Left forelimb (tissue), 1 donor: ENCODE data around the gene OGFR.
"Not testable (repeated sequence)": the region's sequence is repeated elsewhere in the genome, so short reads cannot be mapped to it uniquely, and the experiment has no call there.

Source experiments
- DNase-seq: peaks from one replicate; pipeline ENCODE4 v3.0.0-alpha.2; 2018; ENCODE audit warnings: low spot score

OGFR gene

DNA sequence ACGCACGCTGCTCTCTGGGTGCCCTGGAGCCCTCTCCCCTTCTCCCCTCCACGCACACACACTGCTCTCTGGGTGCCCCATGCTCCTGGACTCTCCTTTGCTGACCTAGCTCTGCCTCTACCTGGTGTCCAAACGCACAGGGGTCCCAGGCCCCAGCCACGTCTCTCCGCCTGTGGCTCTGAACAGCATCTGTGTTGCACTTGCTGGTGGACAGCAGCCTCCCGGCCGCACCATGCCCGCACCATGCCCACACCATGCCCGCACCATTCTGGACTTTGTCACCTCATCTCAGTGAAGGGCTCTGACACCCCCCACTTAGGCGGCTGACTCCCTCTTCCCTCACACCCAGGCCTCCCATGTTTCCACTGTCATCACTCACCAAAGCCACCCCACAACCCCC, 35.2 kb downstream of the OGFR start:
- DNase-seq: no peak

- peak; percentile 61 for DNase-seq
Observed at GRCh38 chr20:62840244-62841197, 35.9 kb downstream of the OGFR start.

GRCh38 chr20:62841705-62842212, 37.1 kb downstream of the OGFR start:
- DNase-seq: no peak

- no peak for DNase-seq
Observed at GRCh38 chr20:62843656-62844055, 39.0 kb downstream of the OGFR start.

DNA sequence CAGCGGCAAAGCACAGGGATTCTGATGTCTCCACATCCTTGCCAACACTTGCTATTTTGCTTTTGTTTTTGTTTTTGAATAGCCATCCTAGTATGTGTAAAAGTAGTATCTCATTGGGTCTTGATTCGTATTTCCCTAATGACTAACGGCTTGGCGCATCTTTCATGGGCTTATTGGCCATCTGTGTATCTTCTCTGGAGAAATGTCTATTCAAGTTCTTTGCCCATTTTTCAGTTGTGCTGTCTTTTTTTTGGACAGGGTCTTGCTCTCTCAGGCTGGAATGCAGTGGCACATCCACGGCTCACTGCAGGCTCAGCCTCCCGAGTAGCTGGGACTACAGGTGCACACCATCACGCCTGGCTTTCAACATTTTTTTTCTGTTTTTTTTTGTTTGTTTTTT, 39.5 kb downstream of the OGFR start:
- DNase-seq: no peak

DNA sequence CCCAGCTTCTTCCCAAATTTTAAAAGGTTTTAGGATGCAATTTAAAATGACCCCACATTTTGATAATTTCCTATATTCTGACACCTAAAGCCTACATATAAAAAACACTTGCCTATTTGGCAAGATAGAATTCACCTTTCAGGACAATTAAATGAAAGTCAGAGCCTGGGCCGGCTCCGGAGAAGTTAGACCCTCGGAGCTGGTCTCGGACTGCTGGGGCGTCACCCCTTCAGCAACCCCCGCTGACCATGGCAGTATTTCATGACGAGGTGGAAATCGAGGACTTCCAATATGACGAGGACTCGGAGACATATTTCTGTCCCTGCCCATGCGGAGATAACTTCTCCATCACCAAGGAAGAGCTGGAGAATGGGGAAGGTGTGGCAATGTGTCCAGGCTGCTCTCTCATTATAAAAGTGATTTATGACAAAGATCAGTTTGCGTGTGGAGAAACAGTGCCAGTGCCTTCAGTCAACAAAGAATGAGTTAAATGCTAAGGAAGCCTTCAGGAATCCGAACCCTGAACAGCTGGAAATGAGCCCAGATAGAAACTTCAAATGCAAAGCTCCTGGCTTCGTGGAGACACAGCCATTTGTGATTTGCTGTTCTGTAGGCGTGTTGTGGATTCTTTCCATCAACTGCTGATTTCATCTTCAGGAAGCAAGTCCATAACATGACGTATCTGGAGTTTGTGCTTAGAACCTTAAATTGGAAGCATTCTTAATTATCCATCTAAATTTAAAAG, 41.0 kb downstream of the OGFR start:
- no peak for DNase-seq

DNA sequence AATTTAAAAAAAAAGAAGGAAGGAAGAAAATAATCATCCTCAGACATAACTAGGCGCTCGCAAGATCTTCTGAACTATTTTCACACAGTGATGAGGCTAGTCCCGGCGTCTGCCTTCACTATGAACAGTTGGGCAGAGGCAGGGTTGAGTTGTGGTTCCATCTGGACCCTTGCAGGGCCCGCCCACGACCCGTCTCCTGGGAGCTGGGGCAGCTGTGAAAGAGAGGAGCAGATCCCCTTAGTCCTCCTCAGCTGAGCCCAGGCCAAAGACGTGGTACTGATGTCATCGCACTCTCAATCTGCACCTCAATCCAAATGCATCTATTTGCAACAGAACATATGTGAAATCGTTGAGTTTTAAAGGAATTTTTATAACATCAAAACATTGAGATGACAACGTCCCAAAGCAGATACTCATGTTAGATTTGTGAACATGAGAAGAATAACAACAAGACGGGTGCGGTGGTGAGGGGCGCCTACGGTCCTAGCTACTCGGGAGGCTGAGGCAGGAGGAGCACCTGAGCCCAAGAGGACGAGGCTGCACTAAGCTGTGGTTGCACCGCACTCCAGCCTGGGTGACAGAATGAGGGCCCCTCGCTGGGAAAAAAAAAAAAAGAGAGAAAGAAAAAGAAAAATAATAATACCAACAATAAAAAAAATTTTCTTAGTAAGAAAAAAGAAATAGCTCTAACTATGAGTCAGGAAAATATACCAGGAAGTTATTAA, 41.7 kb downstream of the OGFR start:
- no peak for DNase-seq

- DNase-seq: not testable (repeated sequence)
Observed at GRCh38 chr20:62848917-62849316, 44.3 kb downstream of the OGFR start.

DNA sequence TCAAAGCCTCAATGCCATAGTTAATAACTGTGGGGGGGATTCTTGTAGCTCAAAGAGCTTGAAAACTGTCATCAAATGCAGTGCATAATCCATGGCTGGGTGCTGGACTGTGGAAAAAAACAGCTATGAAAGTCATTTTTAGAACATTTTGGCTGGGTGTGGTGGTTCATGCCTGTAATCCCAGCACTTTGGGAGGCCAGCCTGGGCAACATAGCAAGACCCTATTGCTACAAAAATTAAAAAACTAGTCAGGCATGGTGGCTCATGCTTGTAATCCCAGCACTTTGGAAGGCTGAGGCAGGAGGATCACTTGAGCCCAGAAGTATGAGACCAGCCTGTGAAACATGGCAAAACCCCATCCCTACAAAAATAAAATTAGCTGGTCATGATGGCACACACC, 44.8 kb downstream of the OGFR start:
- DNase-seq: no peak

DNA sequence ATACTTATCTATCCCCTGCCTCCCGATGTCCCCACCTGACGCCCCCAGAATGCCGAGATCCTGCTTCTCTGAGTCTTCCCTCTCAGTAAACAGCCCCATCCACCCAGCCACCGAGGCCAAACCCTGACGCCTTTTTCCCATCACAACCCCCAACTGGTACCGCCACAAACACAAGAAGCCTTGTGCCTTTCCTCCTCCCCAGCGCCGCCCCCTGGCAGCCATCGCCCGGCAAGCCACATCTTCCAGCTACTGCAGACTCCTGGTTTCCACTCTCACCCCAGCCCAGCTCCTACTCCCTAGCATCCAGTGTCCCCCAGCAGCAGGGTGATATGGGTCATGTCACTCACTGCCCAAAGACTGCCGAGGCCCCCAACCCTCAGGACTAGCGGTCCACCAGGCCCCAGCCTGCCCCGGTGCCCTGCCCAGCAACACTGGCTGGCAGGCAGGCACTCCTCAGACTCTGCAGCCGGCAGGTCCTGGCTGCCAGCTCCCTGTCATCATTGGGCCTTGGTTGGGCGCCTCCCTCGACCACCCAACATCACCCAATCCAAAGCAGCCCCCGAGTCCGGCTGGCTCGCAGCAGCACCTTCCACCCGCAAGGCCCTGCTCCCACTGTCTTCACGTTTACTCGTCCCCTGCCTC, 45.8 kb downstream of the OGFR start:
- DNase-seq: no peak

DNA sequence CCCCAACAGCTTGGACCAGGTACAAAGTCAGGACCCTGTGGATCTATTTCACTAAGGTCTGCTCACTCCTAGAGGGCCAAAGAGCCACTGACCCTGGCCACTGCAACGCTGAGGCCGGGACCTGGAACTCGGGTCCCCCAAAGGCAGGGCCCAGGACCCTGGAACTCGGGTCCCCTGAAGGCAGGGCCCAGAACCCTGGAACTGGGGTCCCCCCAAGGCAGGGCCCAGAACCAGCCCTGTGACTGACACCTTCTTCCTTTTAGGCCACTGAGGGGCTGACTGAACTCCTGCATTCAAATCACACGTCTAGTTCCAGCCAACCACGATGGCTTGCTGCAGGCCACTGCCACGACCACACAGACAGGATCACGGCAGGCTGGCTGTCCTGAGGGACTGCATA, 47.6 kb downstream of the OGFR start:
- no peak for DNase-seq

DNA sequence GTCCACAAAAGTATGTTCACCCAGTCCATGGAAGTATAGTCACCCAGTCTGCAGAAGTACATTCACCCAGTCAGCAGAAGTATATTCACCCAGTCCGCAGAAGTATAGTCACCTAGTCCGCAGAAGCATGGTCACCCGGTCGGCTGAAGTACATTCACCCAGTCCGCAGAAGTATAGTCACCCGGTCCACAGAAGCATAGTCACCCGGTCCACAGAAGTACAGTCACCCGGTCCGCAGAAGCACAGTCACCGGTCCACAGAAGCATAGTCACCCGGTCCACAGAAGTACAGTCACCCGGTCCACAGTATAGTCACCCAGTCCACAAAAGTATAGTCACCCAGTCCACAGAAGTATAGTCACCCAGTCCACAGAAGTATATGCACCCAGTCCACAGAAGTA, 48.2 kb downstream of the OGFR start:
- DNase-seq: no peak

GRCh38 chr20:62853304-62853703, 48.7 kb downstream of the OGFR start:
- not testable (repeated sequence) for DNase-seq

DNA sequence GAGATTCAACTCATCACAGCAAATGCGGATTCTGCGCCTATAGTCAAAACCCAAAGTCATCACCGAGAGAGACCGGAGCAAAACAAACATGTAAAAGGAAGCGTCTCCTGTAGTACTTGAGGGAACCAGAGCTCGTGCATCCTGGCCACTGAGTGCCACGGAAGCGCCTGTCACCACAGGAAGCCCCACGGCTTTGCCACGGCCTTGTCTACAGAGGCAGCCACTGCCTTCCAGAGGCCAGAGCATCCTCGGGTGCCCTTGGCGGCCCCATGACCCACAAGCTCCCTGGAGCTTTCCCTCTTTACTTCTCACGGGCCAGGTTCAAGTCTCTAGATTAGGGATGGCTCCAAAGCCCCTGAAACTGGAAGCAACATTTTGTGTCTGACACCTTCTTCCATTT, 49.5 kb downstream of the OGFR start:
- no peak for DNase-seq

- DNase-seq: no peak
Observed at GRCh38 chr20:62855120-62855519, 50.5 kb downstream of the OGFR start.

DNA sequence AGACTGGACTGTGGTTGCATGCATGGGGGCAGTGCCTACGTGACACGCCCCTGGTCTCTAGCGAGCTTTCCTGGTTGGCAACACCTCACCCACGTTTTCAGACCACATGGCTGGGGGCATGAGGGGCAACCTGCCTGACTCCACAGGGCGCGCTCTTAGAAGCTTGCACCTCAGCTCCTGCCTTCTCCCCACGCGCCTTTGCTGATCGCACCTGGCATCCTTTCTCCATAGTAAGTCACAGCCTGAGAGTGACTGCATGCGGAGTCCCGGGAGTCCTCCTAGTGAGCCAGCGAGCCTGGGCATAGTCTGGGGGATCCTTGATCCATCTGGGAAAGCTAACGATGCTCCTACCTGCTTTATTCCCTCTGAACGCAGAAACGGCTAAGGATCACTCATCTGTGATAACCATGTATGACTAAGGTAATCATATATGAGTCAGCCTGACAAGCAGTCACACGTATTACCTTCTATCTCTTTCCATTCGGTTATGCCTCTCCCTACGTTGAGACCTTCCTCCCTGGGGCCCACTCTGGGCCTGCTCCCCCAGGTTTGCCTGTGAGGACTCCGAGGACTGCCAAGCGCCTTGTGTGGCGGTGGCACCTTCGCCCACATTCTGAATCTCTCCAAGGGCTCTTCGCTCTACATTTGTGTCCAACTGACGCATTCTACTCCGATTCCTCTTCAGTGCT, 52.4 kb downstream of the OGFR start:
- no peak for DNase-seq

GRCh38 chr20:62858058-62858830, 53.6 kb downstream of the OGFR start:
- DNase-seq: no peak

DNA sequence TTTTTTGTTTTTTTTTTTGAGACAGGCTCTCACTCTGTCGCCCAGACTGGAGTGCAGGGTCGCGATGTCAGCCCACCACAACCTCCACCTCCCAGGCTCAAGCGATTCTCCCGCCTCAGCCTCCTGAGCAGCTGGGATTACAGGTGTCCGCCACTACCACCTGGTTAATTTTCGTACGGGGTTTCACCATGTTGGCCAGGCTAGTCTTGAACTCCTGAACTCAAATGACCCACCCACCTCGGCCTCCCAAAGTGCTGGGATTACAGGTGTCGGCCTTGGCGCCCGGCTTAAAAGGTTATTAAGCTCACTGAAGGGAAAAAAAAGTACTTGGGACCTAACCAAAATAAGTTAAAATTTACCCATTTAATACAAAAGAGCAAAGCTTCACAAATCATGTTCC, 55.1 kb downstream of the OGFR start:
- no peak for DNase-seq

GRCh38 chr20:62860391-62860923, 55.8 kb downstream of the OGFR start:
- DNase-seq: no peak
